ENCODE measurements around the gene ERI3.

ERI3 gene

DNA sequence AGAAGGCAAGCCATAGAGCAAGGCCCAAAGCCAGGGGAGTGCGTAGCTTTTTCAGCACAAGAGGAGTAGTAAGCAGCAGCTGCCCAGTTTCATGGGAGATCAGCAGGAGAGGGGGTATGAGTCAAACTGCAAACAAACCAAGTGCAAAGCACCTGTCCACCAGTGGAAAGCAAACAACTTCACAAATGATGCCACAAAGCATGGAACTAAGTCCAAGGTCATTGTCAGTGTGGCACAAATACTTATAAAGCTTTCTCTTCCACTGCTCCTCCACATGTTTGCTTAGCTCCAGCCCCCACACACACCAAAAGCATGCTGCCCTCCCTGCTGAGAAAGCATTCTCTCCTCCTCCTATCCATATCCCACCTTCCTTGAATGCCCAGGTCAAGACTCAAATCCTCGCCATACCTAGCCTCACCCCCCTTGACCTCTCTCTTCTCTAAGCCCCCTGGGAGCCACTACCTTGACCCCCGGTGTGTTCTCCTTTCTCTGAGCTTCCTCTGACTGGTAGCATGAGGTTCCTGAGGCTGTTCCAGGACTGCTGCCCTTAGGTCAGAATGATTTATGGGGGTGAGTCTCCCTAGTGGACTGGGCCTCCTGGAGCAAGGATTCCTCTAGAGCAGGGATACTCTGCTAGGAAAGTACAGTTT lies 71.4 kb downstream of the ERI3 start:
- Histone ChIP-seq H3K36me3 (ENCODE audit: control insufficient read depth in 2 of 2, insufficient read depth in 2 of 2, low read length in 2 of 2) (peaks cover 32 to 47% of the 10 kb centered on the region in 2 donors), H3K27me3 (ENCODE audit: control insufficient read depth in 1 of 2, insufficient read depth in 2 of 2, low read length in 2 of 2) (no peaks in the 10 kb centered on the region), H3K9ac (ENCODE audit: low read length in 2 of 2) (no peak overlapping the region), H3K27ac (ENCODE audit: low read length) (no peak overlapping the region), H3K4me3 (ENCODE audit: low read length in 2 of 2) (no peak overlapping the region), H3K9me3 (ENCODE audit: control insufficient read depth in 2 of 2, low read length in 2 of 2) (no peaks in the 10 kb centered on the region), H3K4me1 (ENCODE audit: control insufficient read depth, insufficient read depth, low read length) (no peaks in the 10 kb centered on the region)

DNA sequence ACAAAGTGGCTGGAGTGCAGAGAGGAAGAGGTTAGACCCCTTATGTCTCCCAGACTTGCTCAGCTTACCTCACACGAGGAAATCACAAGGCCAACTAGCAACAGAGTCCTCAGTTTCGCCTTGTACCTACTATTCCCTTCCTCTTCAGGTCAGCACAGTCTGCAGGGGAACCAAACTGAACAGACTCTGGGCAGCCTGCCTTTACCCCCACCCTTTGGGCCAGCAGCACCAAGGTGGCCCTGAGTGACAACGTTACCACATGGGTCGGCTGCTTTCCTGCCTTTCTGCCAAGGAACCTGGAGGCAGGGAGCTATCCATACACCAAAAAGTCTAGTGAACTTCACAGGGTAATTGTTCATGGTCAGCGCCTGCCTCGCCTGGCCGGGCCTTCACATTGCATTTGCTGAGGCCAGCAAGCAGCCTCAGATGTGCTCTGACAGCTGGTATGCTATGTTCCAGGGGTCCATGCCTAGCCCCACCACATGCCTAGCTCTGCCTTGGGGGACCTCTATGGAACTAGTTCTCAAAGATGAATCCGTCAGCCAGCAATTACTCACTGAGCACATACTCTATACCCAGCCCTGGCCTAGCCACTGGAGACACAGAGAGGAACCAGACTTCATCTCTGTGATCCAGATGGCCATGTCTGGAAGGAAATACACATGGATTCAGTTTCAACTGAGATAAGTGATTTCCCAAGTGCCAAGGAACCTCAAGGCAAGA lies 72.2 kb downstream of the ERI3 start:
- Histone ChIP-seq H3K9ac (ENCODE audit: low read length in 2 of 2) (no peak overlapping the region), H3K36me3 (ENCODE audit: control insufficient read depth in 2 of 2, insufficient read depth in 2 of 2, low read length in 2 of 2) (peaks cover 30 to 43% of the 10 kb centered on the region in 2 donors), H3K4me1 (ENCODE audit: control insufficient read depth, insufficient read depth, low read length) (no peaks in the 10 kb centered on the region), H3K9me3 (ENCODE audit: control insufficient read depth in 2 of 2, low read length in 2 of 2) (no peaks in the 10 kb centered on the region), H3K27ac (ENCODE audit: low read length) (no peak overlapping the region), H3K4me3 (ENCODE audit: low read length in 2 of 2) (no peak overlapping the region), H3K27me3 (ENCODE audit: control insufficient read depth in 1 of 2, insufficient read depth in 2 of 2, low read length in 2 of 2) (no peaks in the 10 kb centered on the region)

DNA sequence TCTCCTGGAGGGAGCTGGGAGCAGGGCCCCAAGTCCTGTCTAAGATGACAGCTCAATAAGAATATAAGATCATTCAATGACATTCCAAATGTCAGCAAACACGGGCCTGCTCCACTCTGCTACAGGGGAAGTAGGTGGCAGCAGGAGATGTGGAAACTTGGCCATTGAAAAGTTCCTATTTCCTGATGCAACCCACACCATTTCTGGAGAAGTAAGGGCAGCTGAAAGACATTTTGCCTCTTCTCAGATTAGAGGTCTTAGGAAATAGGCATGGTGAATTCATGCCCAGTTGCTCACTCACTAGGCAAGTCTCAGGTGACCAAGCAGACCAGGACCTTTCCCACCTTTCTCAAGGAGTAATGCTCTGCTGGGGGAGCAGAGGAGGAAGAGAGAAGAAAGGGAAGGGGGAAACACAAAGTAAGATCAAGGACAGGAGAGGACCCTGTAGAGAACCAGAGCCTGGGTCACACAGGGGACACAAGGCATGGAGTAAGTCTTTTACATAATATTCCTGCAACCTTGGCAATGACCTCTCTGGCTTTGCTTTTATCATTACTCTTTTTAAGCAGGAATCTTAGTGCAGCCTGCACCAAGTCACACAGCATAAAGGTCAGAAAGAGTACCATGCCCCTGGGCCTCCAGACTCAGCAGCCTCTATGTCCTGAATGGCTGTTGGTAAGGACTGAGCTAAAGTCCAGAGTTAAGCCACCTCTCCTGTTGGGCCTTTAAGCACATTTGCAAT lies 72.9 kb downstream of the ERI3 start:
- Histone ChIP-seq H3K27me3 (ENCODE audit: control insufficient read depth in 1 of 2, insufficient read depth in 2 of 2, low read length in 2 of 2) (no peaks in the 10 kb centered on the region), H3K27ac (ENCODE audit: low read length) (no peak overlapping the region), H3K36me3 (ENCODE audit: control insufficient read depth in 2 of 2, insufficient read depth in 2 of 2, low read length in 2 of 2) (peaks cover 28 to 38% of the 10 kb centered on the region in 2 donors), H3K4me1 (ENCODE audit: control insufficient read depth, insufficient read depth, low read length) (no peaks in the 10 kb centered on the region), H3K9ac (ENCODE audit: low read length in 2 of 2) (no peak overlapping the region), H3K9me3 (ENCODE audit: control insufficient read depth in 2 of 2, low read length in 2 of 2) (no peaks in the 10 kb centered on the region), H3K4me3 (ENCODE audit: low read length in 2 of 2) (no peak overlapping the region)

DNA sequence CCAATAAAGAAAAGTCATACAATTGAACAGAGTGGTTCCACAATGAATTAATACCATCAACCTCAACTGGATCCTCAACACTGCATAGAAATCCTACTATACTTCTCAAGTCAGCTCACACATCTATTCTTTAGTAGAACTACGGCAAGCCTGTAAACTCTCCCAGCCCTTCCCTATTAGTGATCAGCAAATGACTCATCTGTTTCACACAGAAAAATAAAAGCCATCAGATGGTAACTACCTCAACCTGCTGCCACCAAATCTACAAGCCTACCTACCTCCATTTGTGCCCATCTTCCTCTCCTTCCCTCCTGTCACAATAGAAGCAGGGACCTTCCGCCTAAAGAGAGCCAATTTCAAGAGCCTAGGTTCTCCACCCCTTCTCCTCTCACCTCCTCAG lies 78.2 kb downstream of the ERI3 start:
- Histone ChIP-seq H3K4me3 (ENCODE audit: low read length in 2 of 2) (no peak overlapping the region), H3K27ac (ENCODE audit: low read length) (no peak overlapping the region), H3K4me1 (ENCODE audit: control insufficient read depth, insufficient read depth, low read length) (no peaks in the 10 kb centered on the region), H3K27me3 (ENCODE audit: control insufficient read depth in 1 of 2, insufficient read depth in 2 of 2, low read length in 2 of 2) (no peaks in the 10 kb centered on the region), H3K9me3 (ENCODE audit: control insufficient read depth in 2 of 2, low read length in 2 of 2) (no peaks in the 10 kb centered on the region), H3K9ac (ENCODE audit: low read length in 2 of 2) (no peak overlapping the region), H3K36me3 (ENCODE audit: control insufficient read depth in 2 of 2, insufficient read depth in 2 of 2, low read length in 2 of 2) (peaks cover 3 to 6% of the 10 kb centered on the region in 2 donors)

DNA sequence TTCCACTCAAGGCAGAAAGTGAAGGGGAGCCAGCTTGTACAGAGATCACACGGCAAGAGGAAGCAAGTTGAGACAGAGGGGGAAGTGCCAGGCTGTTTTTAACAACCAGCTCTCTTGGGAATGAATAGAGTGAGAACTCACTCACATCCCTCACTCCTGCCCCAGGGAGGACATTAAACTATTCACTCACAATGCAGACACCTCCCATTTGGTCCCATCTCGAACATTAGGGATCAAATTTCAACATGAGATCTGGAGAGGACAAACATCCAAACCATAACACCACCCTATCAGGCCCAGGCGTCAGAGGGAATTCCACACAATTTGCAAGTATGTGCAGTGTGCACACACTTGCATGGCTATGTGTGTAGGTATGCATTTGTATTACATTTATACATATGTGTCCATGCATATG lies 79.1 kb downstream of the ERI3 start:
- H3K9ac ChIP-seq (ENCODE audit: low read length in 2 of 2), result no peak overlapping the region
- H3K27ac ChIP-seq (ENCODE audit: low read length), result no peak overlapping the region
- no peaks in the 10 kb centered on the region for H3K9me3 ChIP-seq (ENCODE audit: control insufficient read depth in 2 of 2, low read length in 2 of 2)
- H3K27me3 ChIP-seq (ENCODE audit: control insufficient read depth in 1 of 2, insufficient read depth in 2 of 2, low read length in 2 of 2), result no peaks in the 10 kb centered on the region
- no peaks in the 10 kb centered on the region for H3K4me1 ChIP-seq (ENCODE audit: control insufficient read depth, insufficient read depth, low read length)
- H3K36me3 ChIP-seq (ENCODE audit: control insufficient read depth in 2 of 2, insufficient read depth in 2 of 2, low read length in 2 of 2), result peaks cover 0 to 4% of the 10 kb centered on the region in 2 donors
- no peak overlapping the region for H3K4me3 ChIP-seq (ENCODE audit: low read length in 2 of 2)

DNA sequence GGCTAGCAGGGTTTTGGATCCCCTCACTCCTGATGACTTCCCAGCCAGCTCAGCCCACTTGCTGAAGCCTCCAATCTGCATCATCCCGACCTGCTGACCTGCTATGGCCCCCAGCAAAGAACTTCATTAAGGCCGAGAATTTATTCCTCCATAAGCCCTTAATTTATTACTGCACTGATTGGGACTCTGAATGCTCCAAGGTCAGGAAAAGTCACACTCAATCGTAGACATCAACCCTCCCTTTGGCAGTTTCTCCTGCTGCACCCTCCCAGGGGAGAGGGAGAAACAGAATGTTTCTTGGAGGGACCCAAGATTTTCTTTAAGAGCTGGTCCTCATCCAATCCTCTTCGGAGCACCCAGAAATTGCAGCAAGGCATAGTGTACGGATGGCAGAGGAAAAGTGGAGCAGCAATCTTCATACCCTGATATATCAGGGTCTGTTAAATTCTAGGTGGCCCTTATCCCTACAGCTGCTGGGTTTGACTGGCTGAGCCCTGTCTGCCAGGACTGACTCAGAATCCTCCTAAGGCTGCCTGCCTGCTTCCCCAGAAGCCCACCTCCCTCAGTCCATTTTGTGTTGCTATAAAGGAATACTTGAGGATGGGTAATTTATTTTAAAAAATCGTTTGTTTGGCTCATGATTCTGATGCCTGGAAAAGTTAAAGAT lies 79.6 kb downstream of the ERI3 start:
- Histone ChIP-seq H3K9ac (ENCODE audit: low read length in 2 of 2) (no peak overlapping the region), H3K36me3 (ENCODE audit: control insufficient read depth in 2 of 2, insufficient read depth in 2 of 2, low read length in 2 of 2) (peaks cover 0 to 4% of the 10 kb centered on the region in 2 donors), H3K27ac (ENCODE audit: low read length) (no peak overlapping the region), H3K9me3 (ENCODE audit: control insufficient read depth in 2 of 2, low read length in 2 of 2) (no peaks in the 10 kb centered on the region), H3K4me1 (ENCODE audit: control insufficient read depth, insufficient read depth, low read length) (no peaks in the 10 kb centered on the region), H3K4me3 (ENCODE audit: low read length in 2 of 2) (no peak overlapping the region), H3K27me3 (ENCODE audit: control insufficient read depth in 1 of 2, insufficient read depth in 2 of 2, low read length in 2 of 2) (no peaks in the 10 kb centered on the region)

DNA sequence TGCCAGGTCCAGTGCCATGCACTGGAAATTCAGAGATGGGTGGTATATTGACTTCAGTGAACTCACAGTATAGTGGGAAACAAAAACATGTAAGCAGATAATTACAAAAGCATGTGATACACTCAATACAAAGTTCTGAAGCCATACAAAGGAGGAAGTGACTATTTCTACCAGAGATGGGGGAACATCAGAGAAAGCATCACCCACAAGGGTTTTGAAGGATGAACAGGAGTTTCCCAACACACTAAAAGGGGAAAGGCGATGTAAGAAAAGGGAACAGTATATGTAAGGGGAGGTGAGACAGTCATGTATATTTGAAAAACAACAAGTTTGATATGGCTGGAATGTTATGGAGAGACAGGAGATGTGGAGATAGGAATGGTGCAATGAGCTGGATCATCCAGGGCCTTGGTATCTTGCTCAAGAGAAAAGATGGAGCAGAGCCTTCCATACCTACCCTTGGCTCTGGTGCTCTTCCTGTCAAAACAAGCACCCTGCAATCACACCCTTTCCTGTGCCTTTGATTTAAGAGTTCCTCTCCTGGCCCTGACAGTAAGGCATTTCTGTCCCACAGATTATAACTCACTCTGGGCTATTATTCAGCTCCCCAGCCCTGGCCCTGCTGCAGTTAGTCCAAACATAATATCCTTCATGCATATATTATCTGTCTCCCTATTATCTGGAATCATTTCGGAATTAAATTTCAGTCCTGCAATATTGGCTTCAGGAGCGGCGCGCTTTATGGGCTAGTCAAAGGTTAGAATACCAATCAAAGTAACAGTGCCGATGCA lies 81.3 kb downstream of the ERI3 start:
- no peaks in the 10 kb centered on the region for H3K4me1 ChIP-seq (ENCODE audit: control insufficient read depth, insufficient read depth, low read length)
- no peak overlapping the region for H3K4me3 ChIP-seq (ENCODE audit: low read length in 2 of 2)
- peaks cover 0 to 3% of the 10 kb centered on the region in 2 donors for H3K36me3 ChIP-seq (ENCODE audit: control insufficient read depth in 2 of 2, insufficient read depth in 2 of 2, low read length in 2 of 2)
- H3K27ac ChIP-seq (ENCODE audit: low read length), result no peak overlapping the region
- no peaks in the 10 kb centered on the region for H3K27me3 ChIP-seq (ENCODE audit: control insufficient read depth in 1 of 2, insufficient read depth in 2 of 2, low read length in 2 of 2)
- H3K9ac ChIP-seq (ENCODE audit: low read length in 2 of 2), result no peak overlapping the region
- no peaks in the 10 kb centered on the region for H3K9me3 ChIP-seq (ENCODE audit: control insufficient read depth in 2 of 2, low read length in 2 of 2)

DNA sequence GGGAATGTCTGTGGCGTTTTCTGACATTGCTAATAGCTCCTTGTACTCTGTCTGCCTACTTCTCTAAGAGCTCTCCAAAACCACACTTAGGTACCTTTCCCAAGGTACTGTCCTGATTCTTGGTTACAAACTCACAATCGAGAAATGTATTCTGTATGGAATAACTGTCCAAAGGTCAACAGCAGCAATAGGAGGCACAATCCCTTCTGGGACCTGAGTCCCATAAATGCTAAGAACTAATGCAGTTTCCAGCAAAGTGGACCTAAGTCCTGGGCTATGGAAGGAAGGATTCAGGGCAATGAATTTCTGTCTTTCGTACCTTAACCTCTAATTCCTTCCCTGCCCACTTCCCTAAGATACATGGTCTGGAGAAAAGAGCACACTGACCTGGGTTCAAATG lies 82.1 kb downstream of the ERI3 start:
- H3K36me3 ChIP-seq (ENCODE audit: control insufficient read depth in 2 of 2, insufficient read depth in 2 of 2, low read length in 2 of 2), result peaks cover 0 to 3% of the 10 kb centered on the region in 2 donors
- H3K4me1 ChIP-seq (ENCODE audit: control insufficient read depth, insufficient read depth, low read length), result no peaks in the 10 kb centered on the region
- H3K27me3 ChIP-seq (ENCODE audit: control insufficient read depth in 1 of 2, insufficient read depth in 2 of 2, low read length in 2 of 2), result no peaks in the 10 kb centered on the region
- no peaks in the 10 kb centered on the region for H3K9me3 ChIP-seq (ENCODE audit: control insufficient read depth in 2 of 2, low read length in 2 of 2)
- no peak overlapping the region for H3K27ac ChIP-seq (ENCODE audit: low read length)
- no peak overlapping the region for H3K4me3 ChIP-seq (ENCODE audit: low read length in 2 of 2)
- H3K9ac ChIP-seq (ENCODE audit: low read length in 2 of 2), result no peak overlapping the region

DNA sequence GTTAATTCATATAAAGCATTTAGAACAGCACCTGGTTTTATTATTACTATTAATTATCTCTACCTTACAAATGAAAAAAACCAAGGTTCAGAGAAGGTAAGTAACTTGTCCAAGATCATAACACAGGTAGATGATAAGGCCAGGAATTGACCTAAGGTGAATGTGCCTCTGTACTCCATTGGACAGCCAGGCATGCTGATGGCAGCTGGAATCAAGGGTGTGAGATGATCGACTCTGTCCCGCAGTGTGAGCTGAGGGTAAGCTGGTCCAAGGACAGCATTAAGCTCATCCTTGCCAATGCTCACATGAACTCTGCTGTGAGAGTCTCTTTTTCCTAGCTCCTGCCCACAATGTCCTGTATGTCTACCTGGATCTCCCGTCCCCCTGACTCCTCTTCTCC lies 83.4 kb downstream of the ERI3 start:
- Histone ChIP-seq H3K4me3 (ENCODE audit: low read length in 2 of 2) (no peak overlapping the region), H3K9me3 (ENCODE audit: control insufficient read depth in 2 of 2, low read length in 2 of 2) (no peaks in the 10 kb centered on the region), H3K36me3 (ENCODE audit: control insufficient read depth in 2 of 2, insufficient read depth in 2 of 2, low read length in 2 of 2) (peaks cover 0 to 3% of the 10 kb centered on the region in 2 donors), H3K27me3 (ENCODE audit: control insufficient read depth in 1 of 2, insufficient read depth in 2 of 2, low read length in 2 of 2) (no peaks in the 10 kb centered on the region), H3K4me1 (ENCODE audit: control insufficient read depth, insufficient read depth, low read length) (no peaks in the 10 kb centered on the region), H3K27ac (ENCODE audit: low read length) (no peak overlapping the region), H3K9ac (ENCODE audit: low read length in 2 of 2) (no peak overlapping the region)
